ENCODE data around the gene REPS2.

The REPS2 gene

GRCh38 chrX:17038681-17039161 lies 92.3 kb downstream of the REPS2 start:
- DNase-seq = no peak

DNA sequence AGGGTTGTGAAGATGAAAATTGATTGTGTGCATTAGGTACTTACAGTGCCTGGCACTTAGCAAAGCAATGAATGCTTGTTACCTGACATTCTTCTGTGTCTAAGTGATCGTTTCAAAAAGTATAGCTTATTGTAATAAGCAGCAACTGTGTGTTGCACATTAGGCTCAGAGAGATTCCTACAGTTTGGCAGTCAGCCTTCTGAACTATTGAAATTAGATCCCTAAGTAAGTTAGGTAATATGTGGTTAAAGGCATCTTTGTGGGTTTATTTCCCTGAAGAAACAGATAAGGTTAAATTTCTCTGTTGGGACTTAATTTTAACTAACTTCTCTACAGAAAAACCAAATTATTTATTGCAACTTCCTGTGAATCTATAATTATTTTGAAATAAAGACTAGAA lies 93.4 kb downstream of the REPS2 start:
- DNase-seq = no peak

DNA sequence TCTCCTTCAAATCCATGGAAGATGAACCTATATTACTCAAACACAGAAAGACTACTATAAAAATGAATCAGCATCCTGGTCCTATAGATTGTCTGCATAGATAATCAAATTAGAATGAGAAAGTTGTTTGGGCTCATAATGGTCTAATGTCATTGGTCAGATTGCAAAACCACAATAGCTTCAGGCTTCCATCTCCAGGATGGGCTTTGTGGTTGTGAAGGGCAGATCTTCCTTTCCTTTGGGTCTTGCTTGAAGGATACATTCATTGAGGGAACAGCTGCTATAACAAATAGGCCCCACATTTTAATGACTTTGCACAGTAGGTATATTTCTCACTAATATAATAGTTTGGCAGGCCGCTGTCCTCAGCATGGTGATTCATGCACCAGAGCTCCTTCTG lies 94.3 kb downstream of the REPS2 start:
- DNase-seq = no peak

- DNase-seq = no peak
Observed at GRCh38 chrX:17042037-17042436, 95.6 kb downstream of the REPS2 start.

GRCh38 chrX:17046478-17047097 lies 100.1 kb downstream of the REPS2 start:
- peak; percentile 40 to 48 for DNase-seq

DNA sequence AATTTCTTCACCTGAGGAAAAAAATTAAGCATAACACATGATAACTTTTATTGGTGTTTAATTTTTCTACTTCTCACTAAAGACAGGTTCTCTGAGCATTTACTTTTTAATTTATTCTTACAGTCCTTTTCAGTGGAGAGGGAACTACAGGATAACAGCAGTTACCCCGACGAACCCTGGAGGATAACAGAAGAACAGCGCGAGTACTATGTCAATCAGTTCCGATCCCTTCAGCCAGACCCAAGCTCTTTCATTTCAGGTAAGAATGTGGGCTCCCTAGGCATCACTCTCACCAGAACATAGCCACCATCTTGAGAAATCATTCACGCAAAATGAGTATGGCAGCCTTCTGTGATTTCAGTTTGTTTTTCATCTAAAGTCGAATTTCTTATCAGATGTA lies 100.8 kb downstream of the REPS2 start:
- DNase-seq = no peak

- no peak for DNase-seq
Observed at GRCh38 chrX:17052210-17052609, 105.8 kb downstream of the REPS2 start.

DNA sequence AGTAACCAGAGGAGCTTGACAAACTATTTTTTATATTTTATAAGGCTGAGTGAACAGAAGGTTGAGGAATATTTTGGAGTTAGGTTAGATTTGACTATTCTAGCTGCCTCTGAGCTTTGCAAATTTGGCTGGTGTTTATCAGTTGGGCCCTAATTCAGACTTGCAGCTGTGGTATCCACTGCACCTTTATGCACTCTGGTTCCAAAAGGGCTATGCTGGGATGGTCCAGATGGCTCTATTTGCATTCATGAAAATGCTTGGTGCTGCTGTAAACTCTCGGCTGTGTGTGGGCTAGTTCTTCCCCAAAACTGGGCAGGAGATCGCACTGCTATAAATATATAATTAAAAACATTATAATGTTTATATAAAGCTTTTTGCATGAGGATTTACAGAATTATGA lies 106.3 kb downstream of the REPS2 start:
- DNase-seq = no peak

DNA sequence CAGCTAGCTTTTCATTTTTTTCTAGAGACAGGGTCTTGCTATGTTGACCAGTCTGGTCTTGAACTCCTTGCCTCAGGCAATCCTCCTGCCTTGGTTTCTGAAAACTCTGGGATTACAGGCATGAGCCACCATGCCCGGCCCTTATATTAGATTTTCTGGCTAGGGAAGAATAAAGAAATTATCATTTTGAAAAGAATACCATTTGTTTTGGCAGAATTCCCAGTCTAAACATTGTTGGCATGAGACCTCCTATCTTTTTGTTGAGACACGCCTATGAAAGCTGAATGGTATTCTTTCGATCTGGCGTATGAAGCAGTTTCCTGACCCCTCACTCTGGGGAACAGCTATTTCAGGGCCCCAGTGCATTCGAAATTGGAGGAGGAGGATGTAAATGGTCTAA lies 107.0 kb downstream of the REPS2 start:
- DNase-seq = no peak

GRCh38 chrX:17056868-17057608 lies 110.6 kb downstream of the REPS2 start:
- no peak for DNase-seq

DNA sequence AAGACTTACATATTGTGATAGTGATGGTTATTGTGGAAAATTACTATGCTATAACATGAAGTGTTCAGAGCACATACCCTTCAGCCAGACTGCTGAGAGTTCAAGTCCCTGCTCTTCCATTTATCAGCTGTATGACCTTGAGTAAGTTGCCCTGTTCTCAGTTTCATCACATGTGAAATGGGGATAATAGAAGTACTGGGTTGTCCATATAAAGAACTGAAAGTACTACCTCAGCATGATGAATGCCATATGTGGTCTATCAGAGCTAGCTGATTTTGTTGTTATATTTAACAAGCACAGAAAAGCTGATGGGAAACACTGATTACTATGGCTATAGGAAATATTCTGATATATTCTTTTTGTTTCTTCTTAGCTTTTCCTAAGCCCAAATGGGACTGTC lies 115.6 kb downstream of the REPS2 start:
- no peak for DNase-seq

- no peak for DNase-seq
Observed at GRCh38 chrX:17065100-17065499, 118.6 kb downstream of the REPS2 start.

DNA sequence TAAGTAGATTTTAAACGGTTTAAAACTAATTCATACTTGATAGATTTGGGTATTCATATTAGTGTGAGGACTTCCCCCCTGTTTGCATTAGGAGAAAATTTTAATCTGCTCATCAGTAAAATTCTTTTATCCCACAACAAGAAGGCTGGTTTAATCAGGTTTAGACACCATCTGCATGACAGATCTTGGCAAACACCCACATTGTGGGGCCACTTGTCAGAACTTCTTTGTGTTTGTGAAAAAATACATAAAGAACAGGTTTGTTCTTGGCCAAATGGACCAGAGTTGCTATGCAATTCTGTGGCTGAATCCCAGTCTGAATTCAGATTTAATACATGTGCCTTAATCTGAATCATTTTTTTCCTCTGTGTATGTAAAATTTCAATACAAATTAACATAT lies 121.1 kb downstream of the REPS2 start:
- DNase-seq = no peak

DNA sequence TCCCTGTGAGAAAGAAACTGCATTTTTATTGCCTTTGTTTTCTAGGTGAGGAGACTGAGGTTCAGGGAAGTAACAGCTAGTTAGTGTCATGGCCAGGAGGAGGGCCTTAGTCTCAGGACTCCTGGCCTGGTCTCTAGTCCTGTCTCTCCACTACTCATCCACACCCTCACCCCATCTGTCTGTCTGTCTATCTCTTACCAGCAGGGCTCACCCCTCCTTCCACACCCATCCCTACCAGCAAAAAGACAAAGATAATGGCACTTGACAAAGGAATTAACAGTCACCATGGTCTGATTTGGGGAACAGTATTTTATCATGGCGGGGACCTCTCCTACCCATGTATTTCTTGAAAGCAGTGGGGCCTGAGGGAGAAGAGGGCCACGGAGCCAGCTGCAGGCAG lies 125.8 kb downstream of the REPS2 start:
- DNase-seq = no peak

DNA sequence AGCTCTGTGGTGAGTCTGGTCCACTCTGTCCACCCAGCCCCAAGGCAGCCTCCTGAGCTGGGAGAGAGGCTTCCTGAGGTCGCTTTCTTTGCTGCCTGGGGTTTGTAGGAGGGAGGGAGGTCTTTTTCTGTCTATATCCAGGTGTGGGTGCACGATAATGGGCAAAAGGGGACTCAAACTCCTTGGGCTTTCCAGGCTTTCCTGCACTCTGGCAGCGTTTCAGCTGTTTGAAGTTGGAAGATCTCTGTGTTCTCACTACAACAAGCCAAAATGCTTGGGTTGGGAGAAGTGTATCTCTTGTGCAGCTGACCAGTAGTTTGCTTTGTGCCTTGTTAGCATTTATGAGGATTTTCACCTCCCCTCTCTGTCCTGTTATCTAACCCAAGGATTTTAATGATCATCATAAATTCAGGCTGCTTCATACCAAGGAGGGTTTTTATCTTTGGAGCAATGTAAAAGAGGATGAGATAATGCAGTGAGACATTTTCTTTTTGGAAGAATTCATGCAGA lies 126.3 kb downstream of the REPS2 start:
- no peak for DNase-seq

- DNase-seq = no peak
Observed at GRCh38 chrX:17075004-17075403, 128.5 kb downstream of the REPS2 start.

GRCh38 chrX:17077361-17077760 lies 130.9 kb downstream of the REPS2 start:
- DNase-seq = no peak

GRCh38 chrX:17078031-17078720 lies 131.7 kb downstream of the REPS2 start:
- DNase-seq = no peak

- no peak for DNase-seq
Observed at GRCh38 chrX:17081511-17081910, 135.1 kb downstream of the REPS2 start.

DNA sequence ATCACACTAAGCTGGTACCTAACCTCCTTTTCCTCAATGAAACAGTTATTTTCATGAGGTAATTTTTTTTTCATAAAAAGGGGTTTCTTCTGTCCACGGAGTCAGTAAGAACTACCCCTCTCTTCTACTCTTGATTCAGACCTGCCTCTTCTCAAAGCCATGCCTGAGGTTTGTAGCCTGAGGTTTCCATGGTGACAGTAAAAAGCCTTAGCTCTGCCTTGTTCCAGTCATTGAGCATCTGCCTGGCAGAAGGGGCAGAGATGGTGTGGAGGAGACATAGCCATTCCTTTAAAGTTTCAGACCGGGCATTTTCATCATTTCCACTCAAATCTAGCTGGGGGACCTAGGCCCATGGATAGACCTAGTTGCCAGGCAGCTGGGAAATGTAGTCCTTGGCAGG lies 135.5 kb downstream of the REPS2 start:
- DNase-seq = no peak

GRCh38 chrX:17082831-17083230 lies 136.4 kb downstream of the REPS2 start:
- peak in 1 of 2 experiments; percentile 3 for DNase-seq

GRCh38 chrX:17086317-17086716 lies 139.9 kb downstream of the REPS2 start:
- DNase-seq = no peak

GRCh38 chrX:17095161-17095560 lies 148.7 kb downstream of the REPS2 start:
- DNase-seq = no peak
